Lower lobe of right lung (tissue), 2 donors: ENCODE measurements around the gene FGD3. TPM values are rescaled to one million over a fixed set of nuclear protein-coding genes. Genes with fewer than 3 reads are reported as not detected.

ENCODE experiments used
- ATAC-seq, 2 donors: fragments of 200-7000 bp; cut with Tn5 transposase; one replicate each; pipeline ENCODE4 v1.9.1; 2020 to 2022; ENCODE audit warnings: mild to moderate bottlenecking in 2 of 2, moderate library complexity in 2 of 2
- DNase-seq: peaks from one replicate; pipeline ENCODE4 v3.0.0-alpha.2; 2020
- H3K27ac ChIP-seq: fragments of 200-600 bp; one replicate; pipeline ENCODE4 v1.8.0; 2022
- H3K27me3 ChIP-seq: fragments of 200-600 bp; one replicate; pipeline ENCODE4 v1.8.0; 2022; ENCODE audit warnings: low read depth
- H3K36me3 ChIP-seq: fragments of 200-600 bp; one replicate; pipeline ENCODE4 v1.8.0; 2022; ENCODE audit warnings: mild to moderate bottlenecking
- H3K4me1 ChIP-seq: fragments of 200-600 bp; one replicate; pipeline ENCODE4 v1.8.0; 2022
- H3K4me3 ChIP-seq: fragments of 200-600 bp; one replicate; pipeline ENCODE4 v1.8.0; 2022; ENCODE audit warnings: mild to moderate bottlenecking
- H3K9me3 ChIP-seq: fragments of 200-600 bp; one replicate; pipeline ENCODE4 v1.8.0; 2022
- CTCF ChIP-seq: fragments of 200-600 bp; IDR thresholded peaks from one replicate; pipeline ENCODE4 v1.8.0; 2022; ENCODE audit warnings: antibody characterized with exemption, mild to moderate bottlenecking
- intact Hi-C: fragments of 100-400 bp; cut with DNase I; formaldehyde crosslinking; loops from one replicate; pipeline ENCODE4 v1.11.0; 2022
- total RNA-seq: library from RNA; stranded (reverse); fragmentation: NEBNext Ultra II Directional; extraction: Animal tissue kit (Norgen Biotek cat#: 25700); gene quantifications from one replicate; pipeline ENCODE4 v1.2.1, GENCODE V29; 2021
- donor health status: DM: no; HTN: yes; CAD: no; lungs with severe emphysema.

FGD3 gene
- total RNA-seq, 1 donor from 2014 or later, result 23.9 TPM

- no peak for TF ChIP-seq CTCF
- Histone ChIP-seq H3K36me3 (no peaks in the 10 kb centered on the region), H3K9me3 (no peaks in the 10 kb centered on the region), H3K4me1 (no peaks in the 10 kb centered on the region), H3K4me3 (no peak overlapping the region), H3K27ac (no peak overlapping the region), H3K27me3 (no peaks in the 10 kb centered on the region)
- ATAC-seq (no peak), DNase-seq (no peak)
- intact Hi-C loops, result no loop called here
Observed at GRCh38 chr9:92931606-92932005, 15.7 kb upstream of the FGD3 start.

- ATAC-seq, result no peak
- Histone ChIP-seq H3K4me1 (no peaks in the 10 kb centered on the region), H3K36me3 (no peaks in the 10 kb centered on the region), H3K27ac (no peak overlapping the region), H3K9me3 (no peaks in the 10 kb centered on the region), H3K27me3 (no peaks in the 10 kb centered on the region), H3K4me3 (no peak overlapping the region)
- no peak for TF ChIP-seq CTCF
- intact Hi-C loops, result no loop called here
- no peak for DNase-seq
Observed at GRCh38 chr9:92934321-92934720, 13.0 kb upstream of the FGD3 start.

DNA sequence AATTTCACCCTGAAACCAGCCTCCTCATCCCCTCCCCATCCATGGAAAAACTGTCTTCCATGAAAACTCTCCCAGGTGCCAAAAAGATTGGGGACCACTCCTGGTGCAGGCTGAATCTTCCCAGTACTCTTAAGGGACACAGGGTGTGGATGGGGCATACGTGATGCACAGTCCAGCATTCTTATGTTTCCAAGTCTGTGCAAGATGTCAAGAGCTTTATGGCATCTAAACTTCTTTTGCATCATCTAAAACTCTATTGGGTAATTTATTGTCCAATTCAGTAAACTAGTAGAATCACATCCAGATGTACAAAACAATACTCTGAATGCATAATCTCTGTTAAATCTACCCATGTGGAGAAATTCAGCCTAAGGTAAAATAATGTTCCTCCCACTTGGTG, 9.3 kb upstream of the FGD3 start:
- intact Hi-C loops, result no loop called here
- H3K27me3 ChIP-seq, result no peaks in the 10 kb centered on the region
- H3K27ac ChIP-seq, result no peak overlapping the region
- no peaks in the 10 kb centered on the region for H3K36me3 ChIP-seq
- H3K9me3 ChIP-seq, result no peaks in the 10 kb centered on the region
- DNase-seq (no peak), ATAC-seq (no peak)
- TF ChIP-seq CTCF, result no peak
- no peaks in the 10 kb centered on the region for H3K4me1 ChIP-seq
- no peak overlapping the region for H3K4me3 ChIP-seq

DNA sequence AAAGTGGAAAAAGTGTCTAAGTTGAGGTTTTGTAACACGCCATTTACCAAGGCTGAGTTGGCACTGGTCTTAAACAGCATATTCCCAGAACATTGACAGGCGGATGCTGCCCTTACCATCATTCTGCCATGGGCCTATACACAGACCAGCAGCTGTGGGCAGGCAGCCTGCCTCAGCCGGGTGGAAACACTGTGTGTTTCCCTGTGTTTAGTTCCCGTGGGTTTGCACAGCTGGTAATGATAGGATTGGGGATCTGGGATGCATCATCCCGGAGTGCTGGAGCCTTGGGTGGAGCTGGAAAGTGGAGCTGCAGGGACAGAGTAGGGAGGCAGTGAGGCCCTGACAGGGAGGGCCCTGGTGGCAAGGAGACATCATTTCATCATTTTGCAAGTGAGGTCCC, 5.5 kb upstream of the FGD3 start:
- no peaks in the 10 kb centered on the region for H3K27me3 ChIP-seq
- H3K4me3 ChIP-seq, result no peak overlapping the region
- no peak for TF ChIP-seq CTCF
- no peaks in the 10 kb centered on the region for H3K9me3 ChIP-seq
- no peak overlapping the region for H3K27ac ChIP-seq
- no peaks in the 10 kb centered on the region for H3K4me1 ChIP-seq
- ATAC-seq, result no peak
- intact Hi-C loops, result no loop called here
- DNase-seq, result no peak
- no peaks in the 10 kb centered on the region for H3K36me3 ChIP-seq

DNA sequence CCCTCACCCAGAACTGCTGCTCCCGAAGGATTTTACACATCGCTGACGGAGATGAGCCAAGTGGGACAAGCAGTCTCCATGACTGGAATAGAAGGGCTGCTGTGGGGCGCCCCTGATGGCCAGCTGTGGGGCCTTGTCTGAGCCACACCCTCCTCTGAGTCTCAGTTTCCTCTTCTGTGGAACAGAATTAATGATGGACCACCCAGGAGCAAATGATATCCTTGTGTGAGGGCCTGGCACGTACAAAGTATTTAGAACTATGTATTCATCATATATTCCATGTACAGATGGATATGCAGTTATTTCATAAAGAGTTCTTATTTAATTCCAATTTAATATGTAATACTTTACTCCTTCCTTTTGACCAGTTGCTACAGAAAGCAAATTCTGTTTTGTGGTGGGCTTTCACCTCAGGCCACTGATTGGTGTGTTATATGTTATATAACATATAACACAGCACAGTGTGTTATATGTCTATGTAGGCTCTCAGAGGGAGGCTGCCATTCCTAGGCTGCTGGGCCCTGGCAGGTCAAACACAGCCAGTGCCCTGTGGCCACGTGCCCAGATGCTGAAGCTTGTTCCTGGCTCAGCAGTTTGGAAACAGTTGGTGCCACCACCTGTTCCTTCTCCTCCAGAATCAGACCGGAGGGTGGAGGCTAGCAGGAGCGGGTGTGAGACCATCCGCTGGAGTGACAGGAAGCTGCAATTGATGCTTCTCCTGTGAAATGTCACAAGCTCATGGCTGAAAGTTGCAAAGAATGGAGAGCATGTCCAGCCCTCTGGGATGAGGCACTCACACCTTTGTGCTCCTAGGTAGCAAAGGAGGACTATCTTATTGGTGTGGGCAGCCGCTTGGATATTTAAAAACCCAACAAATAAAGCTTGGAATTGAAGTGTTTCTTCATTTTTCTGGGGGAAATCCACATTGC, 4.4 kb upstream of the FGD3 start:
- no peaks in the 10 kb centered on the region for H3K36me3 ChIP-seq
- intact Hi-C loops, result no loop called here
- DNase-seq (no peak), ATAC-seq (no peak)
- no peaks in the 10 kb centered on the region for H3K27me3 ChIP-seq
- H3K27ac ChIP-seq, result no peak overlapping the region
- no peak overlapping the region for H3K4me3 ChIP-seq
- no peaks in the 10 kb centered on the region for H3K9me3 ChIP-seq
- peaks cover 9% of the 10 kb centered on the region for H3K4me1 ChIP-seq
- TF ChIP-seq CTCF, result no peak
